H1 (cell line): ENCODE measurements around the gene NUDC. TPM values are rescaled to one million over a fixed set of nuclear protein-coding genes. Genes with fewer than 3 reads are reported as not detected.

Experiments used
- CTCF ChIA-PET: fragments of 300-600 bp; sonication (Branson Sonifier 250); formaldehyde crosslinking; loops from one replicate; lab custom pipeline; 2021; ENCODE audit not compliant: partially characterized antibody; lab: Charles Lee
- POLR2A ChIA-PET: fragments of 300-600 bp; sonication (Branson Sonifier 250); formaldehyde crosslinking; loops from one replicate; lab custom pipeline; 2021; ENCODE audit warnings: inconsistent platforms; ENCODE audit not compliant: partially characterized antibody; lab: Charles Lee
- DNase-seq, 2 experiments: peaks; one replicate each; pipeline versions ENCODE4 v3.0.0 to v3.0.0-alpha.2; 2010 to 2022; ENCODE audit warnings: low spot score in 2 of 2, low read depth in 1 of 2, mixed read lengths in 1 of 2
- FAIRE-seq: peaks from 2 replicates; lab custom pipeline; 2011; peaks lifted over from hg19 to GRCh38; lab: Jason Lieb, UNC
- H2AFZ ChIP-seq: 2 replicates; pipeline ENCODE4 v1.8.1; 2012; ENCODE audit warnings: low read length, inconsistent platforms
- H2AK5ac ChIP-seq: 2 replicates; pipeline ENCODE4 v1.6.1; 2013; ENCODE audit warnings: low read depth, low read length
- H2BK120ac ChIP-seq: replicated peaks from 2 replicates; pipeline ENCODE3; 2013; ENCODE audit warnings: low read depth, low read length, inconsistent platforms
- H2BK12ac ChIP-seq: 2 replicates; pipeline ENCODE4 v1.6.1; 2013; ENCODE audit warnings: low read depth, low read length
- H2BK15ac ChIP-seq: 2 replicates; pipeline ENCODE4 v1.6.1; 2013; ENCODE audit warnings: low read length
- H2BK20ac ChIP-seq: 2 replicates; pipeline ENCODE4 v1.6.1; 2013; ENCODE audit warnings: low read length
- H2BK5ac ChIP-seq: 2 replicates; pipeline ENCODE4 v1.6.1; 2013; ENCODE audit warnings: low read depth, low read length
- H3K14ac ChIP-seq: 2 replicates; pipeline ENCODE4 v1.6.1; 2013; ENCODE audit warnings: inconsistent platforms; ENCODE audit not compliant: insufficient read length
- H3K18ac ChIP-seq: 2 replicates; pipeline ENCODE4 v1.6.1; 2013; ENCODE audit warnings: low read length; ENCODE audit errors: extremely low read depth
- H3K23ac ChIP-seq: 2 replicates; pipeline ENCODE4 v1.6.1; 2013; ENCODE audit warnings: inconsistent platforms; ENCODE audit not compliant: insufficient read length
- H3K23me2 ChIP-seq: 2 replicates; pipeline ENCODE4 v1.6.1; 2013; ENCODE audit warnings: low read depth, low read length
- H3K27ac ChIP-seq: 2 replicates; pipeline ENCODE4 v1.6.1; 2011; ENCODE audit warnings: low read depth, low read length, inconsistent platforms
- H3K27me3 ChIP-seq, 4 experiments: replicated peaks in 1 of 4; 1 replicate in 1 of 4; 2 replicates in 3 of 4; pipeline versions ENCODE4 v1.6.1 to v1.8.1; 2011 to 2013; ENCODE audit warnings: low read length in 3 of 4, mild to moderate bottlenecking in 3 of 4, inconsistent platforms in 2 of 4, mixed read lengths in 2 of 4, moderate library complexity in 1 of 4; ENCODE audit not compliant: control insufficient read depth in 3 of 4, insufficient read depth in 3 of 4; ENCODE audit errors: extremely low read depth in 1 of 4
- H3K36me3 ChIP-seq, 4 experiments: 2 replicates each; pipeline versions ENCODE4 v1.6.1 to v1.8.1; 2011 to 2013; ENCODE audit warnings: mild to moderate bottlenecking in 4 of 4, low read length in 3 of 4, moderate library complexity in 2 of 4, control low read depth in 1 of 4, inconsistent platforms in 1 of 4; ENCODE audit not compliant: insufficient read depth in 4 of 4, control insufficient read depth in 2 of 4
- H3K4ac ChIP-seq: replicated peaks from 2 replicates; pipeline ENCODE3; 2013; ENCODE audit warnings: low read length, low read depth, mixed read lengths, inconsistent platforms; ENCODE audit not compliant: insufficient read length
- H3K4me1 ChIP-seq, 4 experiments: replicated peaks in 1 of 4; 1 replicate in 1 of 4; 2 replicates in 3 of 4; pipeline versions ENCODE4 v1.6.1 to v1.8.1; 2011 to 2013; ENCODE audit warnings: low read length in 3 of 4, inconsistent platforms in 2 of 4, mixed read lengths in 1 of 4; ENCODE audit not compliant: insufficient read depth in 4 of 4, control insufficient read depth in 3 of 4
- H3K4me2 ChIP-seq, 2 experiments: 2 replicates each; pipeline versions ENCODE4 v1.6.1 to v1.8.1; 2011 to 2013; ENCODE audit warnings: low read depth in 2 of 2, low read length in 2 of 2, control low read depth in 1 of 2, inconsistent platforms in 1 of 2, mild to moderate bottlenecking in 1 of 2; ENCODE audit not compliant: insufficient read depth in 1 of 2
- H3K4me3 ChIP-seq, 4 experiments: fragments of 200-600, 300-600 bp in 1 of 4; sonication (generic), shearing (Covaris generic), sonication (Bioruptor Twin) in 1 of 4; 2 replicates each; pipeline versions ENCODE4 v1.5.1 to v1.8.1; 2011 to 2016; ENCODE audit warnings: low read length in 4 of 4, low read depth in 3 of 4, control low read depth in 2 of 4, inconsistent platforms in 2 of 4, mild to moderate bottlenecking in 2 of 4, mixed read lengths in 1 of 4, moderate library complexity in 1 of 4; ENCODE audit not compliant: insufficient read depth in 2 of 4; ENCODE audit errors: extremely low read depth in 1 of 4
- H3K56ac ChIP-seq: replicated peaks from 2 replicates; pipeline ENCODE3; 2013; ENCODE audit warnings: low read depth, mild to moderate bottlenecking, mixed read lengths, low read length, inconsistent platforms; ENCODE audit not compliant: insufficient read length
- H3K79me1 ChIP-seq: 2 replicates; pipeline ENCODE4 v1.6.1; 2013; ENCODE audit warnings: low read depth, low read length, control low read depth
- H3K79me2 ChIP-seq, 2 experiments: 2 replicates each; pipeline versions ENCODE4 v1.6.1 to v1.8.1; 2012 to 2013; ENCODE audit warnings: low read length in 2 of 2, mild to moderate bottlenecking in 2 of 2, inconsistent platforms in 1 of 2; ENCODE audit not compliant: insufficient read depth in 2 of 2, control insufficient read depth in 1 of 2
- H3K9ac ChIP-seq, 4 experiments: replicated peaks in 1 of 4; 1 replicate in 1 of 4; 2 replicates in 3 of 4; pipeline versions ENCODE4 v1.6.1 to v1.8.1; 2011 to 2013; ENCODE audit warnings: low read depth in 3 of 4, low read length in 3 of 4, control low read depth in 2 of 4, mild to moderate bottlenecking in 2 of 4, moderate library complexity in 2 of 4, inconsistent platforms in 1 of 4; ENCODE audit errors: extremely low read depth in 1 of 4
- H3K9me3 ChIP-seq, 2 experiments: 2 replicates each; pipeline versions ENCODE4 v1.6.1 to v1.8.1; 2012 to 2013; ENCODE audit warnings: mild to moderate bottlenecking in 2 of 2, moderate library complexity in 2 of 2, control low read depth in 1 of 2, inconsistent platforms in 1 of 2, low read depth in 1 of 2, low read length in 1 of 2, mixed read lengths in 1 of 2; ENCODE audit not compliant: insufficient read depth in 2 of 2
- H4K20me1 ChIP-seq, 2 experiments: replicated peaks in 1 of 2; 2 replicates each; pipeline versions ENCODE3 to v1.8.1; 2011 to 2013; ENCODE audit warnings: inconsistent platforms in 2 of 2, low read length in 2 of 2, mild to moderate bottlenecking in 1 of 2; ENCODE audit not compliant: insufficient read depth in 2 of 2, control insufficient read depth in 1 of 2
- H4K5ac ChIP-seq: 2 replicates; pipeline ENCODE4 v1.6.1; 2013; ENCODE audit warnings: low read length, low read depth, mixed read lengths, inconsistent platforms; ENCODE audit not compliant: insufficient read length
- H4K8ac ChIP-seq: 2 replicates; pipeline ENCODE4 v1.8.0; 2013; ENCODE audit warnings: mild to moderate bottlenecking, moderate library complexity, low read length, inconsistent platforms; ENCODE audit not compliant: insufficient read depth; ENCODE audit errors: extremely low read depth
- H4K91ac ChIP-seq: replicated peaks from 2 replicates; pipeline ENCODE3; 2013; ENCODE audit warnings: low read length, mixed read lengths, inconsistent platforms; ENCODE audit not compliant: insufficient read length
- BRCA1 ChIP-seq: IDR thresholded peaks from 2 replicates; pipeline ENCODE4 v1.6.1; 2012; ENCODE audit warnings: low read depth, low read length, improper control_type of control experiment
- NANOG ChIP-seq: IDR thresholded peaks from 2 replicates; pipeline ENCODE4 v1.6.1; 2011; ENCODE audit warnings: low read length, low read depth, mild to moderate bottlenecking, inconsistent platforms; ENCODE audit not compliant: insufficient read depth, poor library complexity, severe bottlenecking
- TAF1 ChIP-seq: IDR thresholded peaks from 2 replicates; pipeline ENCODE4 v1.6.1; 2011; ENCODE audit warnings: mild to moderate bottlenecking, low read depth, low read length
- WGBS, 2 experiments: shearing (Covaris generic) in 1 of 2; methylation state at CpG; one replicate each; pipeline versions ENCODE4 v1.1.6 to v1.1.7; 2013 to 2015; ENCODE audit warnings: low lambda C conversion rate in 2 of 2, mixed read lengths in 2 of 2, inconsistent platforms in 1 of 2, low coverage in 1 of 2, missing lambda C conversion rate in 1 of 2; ENCODE audit not compliant: insufficient replicate concordance in 2 of 2, insufficient coverage in 1 of 2, insufficient read length in 1 of 2; ENCODE audit errors: extremely low coverage in 1 of 2, missing lambda C conversion rate in 1 of 2; 5-methylcytosine and 5-hydroxymethylcytosine counted together
- polyA plus RNA-seq, 7 experiments: library from polyadenylated mRNA; depleted of rRNA in 3 of 7; stranded (reverse) in 5 of 7; unstranded in 2 of 7; fragments of >200 nt in 5 of 7; fragments of 200-250 nt in 2 of 7; gene quantifications; 1 replicate in 5 of 7; 2 replicates in 1 of 7; 4 replicates in 1 of 7; pipeline versions ENCODE4 v1.2.1 to v1.2.3, GENCODE V29; 2011 to 2013; ENCODE audit warnings: missing spikeins in 2 of 7, mixed read lengths in 2 of 7
- total RNA-seq: library from RNA; stranded (reverse); fragmentation: NEBNext Ultra II Directional; extraction: Animal tissue kit (Norgen Biotek cat#: 25700); gene quantifications from 2 replicates; pipeline ENCODE4 v1.2.1, GENCODE V29; 2021

Gene NUDC
- total and polyA plus RNA-seq, 2 of the 8 experiments (the other 6 are each of a cell fraction or from before 2014, with no cell fraction given): 43.2 to 131 TPM

- FAIRE-seq: no peak
- 98% methylated on average over 13 of the region's 13 CpGs; no CpG with 5 or more reads in 1 of the 2 experiments for WGBS, 2 experiments
- CTCF ChIA-PET: interaction anchor here (31.7 kb wide), 1 partner anchor 30 kb away, joined by 547 read pairs; the partner anchor contains the start of gene SFN
These were observed 27.3 kb upstream of the NUDC start for GRCh38 chr1:26894263-26894662.

More at GRCh38 chr1:26894263-26894662, 27.3 kb upstream of the NUDC start:
- Histone ChIP-seq H3K14ac (no peak overlapping the region), H4K91ac (no peak overlapping the region), H3K9ac (no peak overlapping the region), H3K79me1 (peaks cover 6% of the 10 kb centered on the region; the same call in 1 of the 2 replicates), H3K36me3 (peaks cover 8 to 32% (median 15%) of the 10 kb centered on the region in 4 experiments; a peak in 7 of 8 replicates), H3K79me2 (peaks cover 4 to 13% of the 10 kb centered on the region in 2 experiments), H2BK120ac (no peak overlapping the region), H4K20me1 (peaks cover 2 to 6% of the 10 kb centered on the region in 2 experiments), H4K8ac (no peak overlapping the region), H2AK5ac (no peak overlapping the region), H3K23ac (no peak overlapping the region), H3K9me3 (no peaks in the 10 kb centered on the region), H3K4me2 (no peak overlapping the region), H3K27ac (no peak overlapping the region), H4K5ac (no peak overlapping the region), H3K18ac (no peak overlapping the region), H2BK20ac (no peak overlapping the region), H2BK15ac (no peak overlapping the region), H3K4ac (no peak overlapping the region), H2BK5ac (no peak overlapping the region), H3K56ac (no peak overlapping the region), H3K27me3 (no peaks in the 10 kb centered on the region), H3K4me3 (no peak overlapping the region), H3K4me1 (peaks cover 0 to 8% (median 4%) of the 10 kb centered on the region in 4 experiments; a peak in 3 of 7 replicates), H2AFZ (no peak overlapping the region), H3K23me2 (peaks cover 12% of the 10 kb centered on the region; the same call in 1 of the 2 replicates), H2BK12ac (no peak overlapping the region)
- no peak for DNase-seq
- POLR2A ChIA-PET: interaction anchor here (0.7 to 1.5 kb wide), 3 partner anchors 9 to 63 kb away, joined by 3 to 4 read pairs (median 3); partner anchors contain the start of gene NUDC
- TF ChIP-seq BRCA1 (no peak), TAF1 (no peak), NANOG (no peak)
